Activated T-cell treated with anti-CD3 and anti-CD28 coated beads for 24 hours (primary cell): Measurements from ENCODE around the gene CCNC.
A peak's percentile ranks its signal among the peaks of the same experiment; 100 is the strongest.
"Not testable (repeated sequence)": the region's sequence is repeated elsewhere in the genome, so short reads cannot be mapped to it uniquely, and the experiment has no call there.

Experiments
- DNase-seq: peaks from one replicate; pipeline ENCODE4 v3.0.0-alpha.2; 2020; ENCODE audit warnings: low read depth

Gene CCNC

DNA sequence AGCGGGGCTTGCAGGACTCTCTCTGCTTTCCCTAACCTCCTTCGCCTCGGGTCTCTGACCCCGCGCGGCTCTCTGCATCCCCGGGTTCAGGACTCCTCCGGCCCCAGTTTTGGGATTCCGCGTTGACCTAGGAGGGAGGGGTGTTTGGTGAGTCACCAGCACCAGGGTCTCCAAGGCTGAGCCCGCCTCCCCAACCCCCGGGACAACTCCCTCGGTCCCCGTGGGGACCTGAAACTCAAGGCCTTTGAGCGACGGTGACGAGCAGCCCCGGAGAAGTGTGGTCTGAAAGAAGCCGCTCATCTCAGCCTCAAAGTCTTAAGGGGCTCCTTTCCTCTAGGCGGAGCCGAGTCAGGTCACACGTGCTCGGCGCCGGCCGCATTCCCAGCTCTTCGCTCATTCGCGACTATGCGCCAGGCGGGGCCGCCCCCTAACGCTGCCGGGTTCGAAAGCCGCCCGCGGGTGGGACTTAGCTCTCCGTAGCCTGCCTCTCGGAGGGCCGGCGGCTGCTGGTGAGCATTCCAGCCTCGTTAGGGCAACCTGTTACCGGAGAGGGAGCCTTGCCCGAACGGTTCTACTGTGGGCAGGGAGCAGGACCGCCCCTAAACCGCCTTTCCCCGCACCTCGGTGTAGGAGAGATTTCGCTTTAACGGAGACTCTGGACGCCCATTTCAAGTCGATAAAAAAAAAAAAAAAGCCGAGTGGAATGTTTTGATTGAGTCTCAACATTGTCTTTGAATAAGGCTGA is 35.1 kb upstream of the CCNC start:
- DNase-seq = no peak

DNA sequence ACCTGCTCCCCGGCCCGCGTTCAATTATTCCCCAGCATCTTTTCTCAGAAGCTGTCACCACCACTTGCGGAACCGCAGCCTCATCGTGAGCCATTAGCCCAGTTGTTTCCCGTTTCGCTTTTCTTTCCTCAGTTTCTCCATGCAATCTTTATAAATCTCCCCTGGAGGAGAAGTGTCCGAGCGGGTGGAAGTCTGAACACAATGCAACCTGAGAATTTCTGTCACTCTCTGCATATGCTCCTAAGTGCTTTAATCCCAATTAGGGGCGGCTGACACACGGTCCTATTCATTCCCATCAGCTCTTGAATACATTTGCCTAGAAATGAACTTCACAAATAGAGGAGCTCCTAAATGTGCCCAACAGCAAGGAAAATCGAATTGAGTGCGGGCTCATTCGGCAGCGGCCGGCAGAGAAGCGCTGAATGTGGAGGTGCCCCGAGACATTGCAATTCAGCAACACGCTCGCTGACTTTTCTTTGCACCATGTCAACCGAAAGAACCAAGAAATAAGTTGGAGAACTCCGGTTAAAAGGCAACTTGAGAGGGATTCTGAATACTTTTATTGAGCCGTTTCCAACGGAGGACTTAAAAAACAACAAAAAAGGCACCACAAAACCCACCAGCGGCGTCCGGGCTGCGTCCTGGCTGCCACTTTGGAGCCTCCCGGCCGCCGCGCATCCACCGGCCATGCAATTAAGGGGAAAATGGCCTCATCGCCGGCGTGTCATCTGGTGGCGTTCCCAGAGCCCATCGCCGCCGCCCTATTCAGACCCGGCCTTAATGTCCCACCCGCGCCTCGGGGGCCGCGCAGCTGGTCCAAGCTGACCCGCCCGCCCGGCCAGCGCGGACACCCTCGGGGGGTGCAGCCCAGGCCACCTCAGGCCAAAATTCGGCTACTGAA is 34.3 kb upstream of the CCNC start:
- DNase-seq = no peak

DNA sequence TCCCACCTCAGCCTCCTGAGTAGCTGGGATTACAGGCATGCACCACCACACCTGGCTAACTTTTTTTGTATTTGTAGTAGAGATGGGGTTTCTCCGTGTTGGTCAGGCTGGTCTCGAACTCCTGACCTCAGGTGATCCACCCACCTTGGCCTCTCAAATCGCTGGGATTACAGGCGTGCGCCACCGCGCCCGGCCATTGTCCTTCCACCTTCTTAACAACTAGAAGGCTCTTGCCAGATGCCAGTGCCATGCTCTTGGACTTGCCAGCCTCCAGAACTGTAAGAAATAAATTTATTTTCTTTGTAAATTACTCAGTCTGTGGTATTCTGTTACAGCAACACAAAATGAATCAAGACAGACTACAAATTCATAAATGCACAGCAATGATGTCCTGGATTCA is 26.2 kb upstream of the CCNC start:
- DNase-seq = not testable (repeated sequence)

DNA sequence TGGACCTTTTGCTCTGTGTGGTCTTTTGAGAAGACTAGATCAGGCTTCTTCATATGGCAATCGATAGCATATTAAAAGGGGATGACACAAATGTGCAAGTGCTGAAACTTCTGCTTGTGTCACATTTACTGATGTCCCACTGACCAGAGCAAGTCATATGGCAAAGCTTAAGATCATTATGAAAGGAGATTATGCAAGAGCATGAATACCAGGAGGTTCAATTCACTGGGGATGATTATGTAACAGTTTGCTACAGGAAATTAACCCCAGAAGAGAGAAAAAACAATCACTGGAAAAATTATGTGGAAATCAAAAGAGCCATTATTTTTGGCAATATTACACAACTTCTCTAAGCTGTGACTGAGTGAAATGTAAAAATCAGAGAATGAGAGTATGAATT is 24.4 kb upstream of the CCNC start:
- no peak for DNase-seq

DNA sequence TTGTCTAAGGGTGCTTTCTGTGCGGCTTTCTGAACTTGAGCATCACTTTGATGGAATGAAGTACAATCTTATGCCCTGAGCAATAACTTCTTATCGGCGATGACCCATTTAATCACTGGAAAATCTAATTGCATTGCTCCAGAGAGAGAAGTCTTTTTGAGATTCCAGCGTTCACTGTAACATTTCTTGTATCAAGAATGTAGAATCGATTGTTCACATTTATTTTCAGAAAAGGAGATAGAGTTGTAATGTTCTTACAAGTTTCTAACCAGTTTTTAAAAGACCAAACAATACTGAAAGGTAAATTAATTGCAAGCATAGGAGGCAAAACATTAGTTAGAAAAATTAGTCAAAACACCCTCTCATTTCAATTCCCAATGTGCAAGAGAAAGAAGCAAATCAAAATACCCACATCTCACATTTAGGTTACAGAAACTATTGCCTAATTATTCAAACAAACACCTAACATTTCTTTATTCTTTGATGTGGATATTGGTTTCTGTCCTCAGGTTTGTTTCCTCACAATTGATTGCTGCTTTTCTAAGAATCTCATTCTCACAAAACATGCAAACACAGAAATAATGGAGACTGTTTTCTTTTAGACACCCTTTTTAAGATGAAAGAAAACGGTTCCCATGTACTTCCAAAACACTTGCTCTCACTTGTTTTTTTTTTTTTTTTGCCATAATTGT is 23.4 kb upstream of the CCNC start:
- DNase-seq = no peak

DNA sequence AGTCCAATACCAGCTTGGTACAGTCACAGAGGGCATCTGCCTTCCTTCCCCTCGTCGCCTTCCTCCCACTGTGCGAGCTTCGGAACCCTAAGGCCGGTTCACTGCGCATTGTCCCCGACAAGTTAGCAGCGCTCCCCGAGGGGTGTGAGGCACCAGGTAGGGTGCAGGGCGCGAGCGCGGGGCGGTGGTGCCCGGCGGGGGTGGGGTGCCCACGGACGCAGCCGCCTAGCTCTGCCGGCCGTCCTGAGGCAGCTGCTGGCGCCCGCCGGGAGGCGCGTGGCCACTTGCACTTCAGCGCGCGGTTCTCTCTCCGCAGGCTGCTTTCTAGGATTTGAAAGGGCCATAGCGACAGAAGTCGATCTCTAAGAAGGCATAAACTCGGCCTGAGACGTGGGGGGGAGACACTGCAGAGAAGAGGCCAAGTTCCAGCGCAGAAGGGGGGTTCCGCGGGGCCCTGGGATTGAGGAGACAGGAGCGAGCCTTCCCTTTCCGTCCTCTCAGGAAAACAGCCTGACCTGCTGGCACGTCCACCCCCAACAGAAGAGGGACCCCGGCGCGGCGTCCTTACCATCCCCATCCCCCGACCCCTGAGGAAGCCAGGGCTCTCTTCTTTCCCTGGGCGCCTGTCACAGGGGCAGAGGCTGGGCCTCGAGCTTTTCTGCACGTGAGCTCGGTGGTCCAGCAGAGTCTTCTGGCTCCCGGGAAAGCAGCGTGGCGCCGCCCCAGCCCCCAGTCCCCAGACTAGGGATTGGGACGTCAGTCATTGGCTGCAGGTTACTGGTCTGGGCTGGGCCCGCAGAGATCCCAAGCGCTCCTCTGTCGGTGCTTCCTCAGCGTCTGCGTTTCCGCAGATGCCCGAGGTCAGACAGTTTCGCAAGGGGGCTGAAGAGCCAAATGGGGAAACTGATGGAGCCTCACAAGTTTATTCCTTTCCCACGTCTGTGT is 22.5 kb upstream of the CCNC start:
- no peak for DNase-seq

DNA sequence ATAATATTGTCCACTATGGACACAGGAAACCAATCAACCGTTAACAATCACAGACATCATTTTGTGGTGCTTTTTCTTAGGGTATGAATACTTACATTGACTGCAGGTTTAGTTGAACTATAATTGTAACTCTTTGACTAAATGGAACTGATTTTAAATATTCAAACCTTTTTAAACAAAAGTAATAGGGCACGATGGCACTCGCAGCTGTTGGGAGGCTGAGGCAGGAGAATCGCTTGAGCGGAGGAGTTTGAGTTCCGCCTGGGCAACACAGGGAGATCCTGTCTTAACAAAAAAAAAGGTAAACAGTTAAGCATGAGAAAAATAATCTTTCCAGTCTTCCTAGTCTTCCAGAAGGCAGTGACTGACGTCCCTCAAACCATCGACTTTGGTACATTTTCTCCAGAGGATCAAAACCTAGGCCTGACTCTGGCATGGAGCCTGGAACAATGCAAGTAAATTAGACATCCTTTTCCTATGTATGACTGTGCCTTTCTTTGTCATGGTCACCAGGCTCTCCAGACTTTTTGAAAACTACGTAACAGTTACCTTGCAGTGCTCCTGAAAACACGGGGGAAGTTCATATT is 21.5 kb upstream of the CCNC start:
- DNase-seq = no peak

DNA sequence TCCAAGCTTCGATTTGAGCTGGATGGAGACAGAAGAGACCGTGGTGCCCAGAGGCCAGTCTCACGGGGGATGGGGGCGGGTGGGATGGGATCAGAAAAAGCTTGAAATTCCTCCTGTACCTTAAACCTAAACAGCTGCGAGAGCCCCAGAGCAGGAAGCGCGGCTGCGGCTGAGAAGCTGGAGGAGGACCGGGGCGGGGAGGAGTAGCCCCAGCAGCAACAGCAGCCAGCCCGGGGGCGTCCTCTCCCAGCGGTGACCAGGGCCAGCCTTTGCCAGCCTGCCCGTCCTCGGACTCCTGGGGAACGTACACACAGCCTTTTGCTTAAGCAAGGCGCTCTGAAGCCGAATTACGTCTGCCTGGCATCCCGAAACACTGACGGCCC is 20.8 kb upstream of the CCNC start:
- DNase-seq = no peak

DNA sequence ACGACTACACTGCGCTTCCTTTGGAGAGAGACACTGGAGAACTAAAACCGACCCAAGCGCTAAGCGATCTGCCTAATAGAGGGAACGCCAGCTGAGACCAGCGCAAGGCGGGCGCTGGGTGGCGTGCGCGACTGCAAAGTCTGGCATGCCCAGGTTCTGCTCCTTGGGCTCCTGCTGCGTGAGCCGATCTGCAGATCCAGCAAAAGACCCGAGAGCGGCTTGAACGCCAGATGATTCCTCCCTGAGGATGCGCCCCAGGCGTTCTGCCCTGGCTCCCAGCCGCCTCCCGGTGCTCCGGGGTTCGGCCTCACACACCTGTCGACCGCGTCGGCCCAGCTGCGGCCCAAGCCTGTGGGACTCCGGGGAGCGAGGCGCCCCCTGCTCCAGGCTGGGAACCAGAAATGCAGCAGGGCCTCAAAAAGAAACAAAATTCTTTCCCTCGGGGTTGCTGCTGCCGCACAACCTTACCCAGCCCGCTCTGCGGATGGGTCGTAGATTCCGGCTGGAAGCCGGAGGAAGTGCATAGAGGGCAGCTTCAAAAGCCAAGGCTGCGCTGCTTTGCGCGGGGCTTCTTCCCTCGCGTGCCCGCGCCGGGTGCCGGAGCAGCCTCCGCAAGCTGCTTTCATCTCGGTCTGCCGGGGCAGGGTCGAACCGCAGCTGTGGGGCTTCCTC is 20.3 kb upstream of the CCNC start:
- DNase-seq = peak; percentile 47

DNA sequence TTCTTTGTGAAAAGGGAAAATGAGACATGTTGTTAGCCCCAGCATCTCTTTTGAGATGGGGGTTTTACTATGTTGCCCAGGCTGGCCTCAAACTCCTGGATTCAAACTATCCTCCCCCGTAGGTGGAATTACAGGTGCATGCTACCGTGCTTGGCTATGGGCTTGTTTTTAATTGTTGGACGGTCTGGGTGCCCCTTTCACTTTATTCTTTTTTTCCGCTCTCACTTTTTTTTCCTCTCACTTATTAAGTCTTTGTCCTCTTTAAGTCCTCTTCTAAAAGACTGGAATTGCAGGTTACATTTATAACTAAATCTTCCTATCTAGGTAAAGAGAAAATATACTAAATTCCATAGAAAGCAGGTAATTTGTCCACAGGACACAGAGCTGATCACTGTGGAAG is 19.3 kb upstream of the CCNC start:
- DNase-seq = no peak

DNA sequence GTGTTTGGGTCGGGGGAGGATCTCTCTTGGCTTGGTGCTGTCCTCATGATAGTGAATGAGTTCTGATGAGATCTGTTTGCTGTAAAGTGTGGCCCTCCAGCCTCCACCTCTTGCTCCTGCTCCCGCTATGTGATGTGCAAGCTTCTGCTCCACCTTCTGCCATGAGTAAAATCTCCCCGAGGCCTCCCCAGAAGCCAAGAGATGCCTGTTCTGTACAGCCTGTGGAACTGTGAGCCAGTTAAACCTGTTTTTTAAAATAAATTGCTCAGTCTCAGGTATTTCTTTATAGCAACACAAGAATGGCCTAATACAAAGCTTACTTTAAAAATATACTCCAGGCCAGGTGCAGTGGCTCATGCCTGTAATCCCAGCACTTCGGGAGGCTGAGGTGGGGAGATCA is 11.3 kb upstream of the CCNC start:
- no peak for DNase-seq

DNA sequence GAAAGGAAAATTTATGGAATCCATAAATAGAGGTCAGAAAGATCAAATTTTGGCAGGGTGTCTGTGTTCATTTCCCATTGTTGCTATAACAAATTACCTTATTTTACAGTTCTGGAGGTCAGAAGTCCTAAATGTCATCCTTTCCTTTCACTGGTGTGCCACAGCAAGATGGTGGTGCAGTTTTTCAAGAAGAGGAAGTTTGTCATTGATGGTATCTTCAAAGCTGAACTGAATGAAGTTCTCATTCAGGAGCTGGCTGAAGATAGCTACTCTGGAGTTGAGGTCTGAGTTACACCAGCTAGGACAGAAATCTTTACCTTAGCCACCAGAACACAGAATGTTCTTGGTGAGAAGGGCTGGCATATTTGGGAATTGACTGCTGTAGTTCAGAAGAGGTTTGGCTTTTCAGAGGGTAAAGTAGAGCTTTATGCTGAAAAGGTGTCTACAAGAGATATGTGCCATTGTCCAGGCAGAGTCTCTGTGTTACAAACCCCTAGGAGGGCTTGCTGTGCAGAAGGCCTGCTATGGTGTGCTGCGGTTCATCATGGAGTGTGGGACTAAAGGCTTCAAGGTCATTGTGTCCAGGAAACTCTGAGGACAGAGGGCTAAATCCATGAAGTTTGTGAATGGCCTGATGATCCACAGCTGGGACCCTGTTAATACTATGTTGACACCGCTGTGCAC is 7.2 kb upstream of the CCNC start:
- no peak for DNase-seq

DNA sequence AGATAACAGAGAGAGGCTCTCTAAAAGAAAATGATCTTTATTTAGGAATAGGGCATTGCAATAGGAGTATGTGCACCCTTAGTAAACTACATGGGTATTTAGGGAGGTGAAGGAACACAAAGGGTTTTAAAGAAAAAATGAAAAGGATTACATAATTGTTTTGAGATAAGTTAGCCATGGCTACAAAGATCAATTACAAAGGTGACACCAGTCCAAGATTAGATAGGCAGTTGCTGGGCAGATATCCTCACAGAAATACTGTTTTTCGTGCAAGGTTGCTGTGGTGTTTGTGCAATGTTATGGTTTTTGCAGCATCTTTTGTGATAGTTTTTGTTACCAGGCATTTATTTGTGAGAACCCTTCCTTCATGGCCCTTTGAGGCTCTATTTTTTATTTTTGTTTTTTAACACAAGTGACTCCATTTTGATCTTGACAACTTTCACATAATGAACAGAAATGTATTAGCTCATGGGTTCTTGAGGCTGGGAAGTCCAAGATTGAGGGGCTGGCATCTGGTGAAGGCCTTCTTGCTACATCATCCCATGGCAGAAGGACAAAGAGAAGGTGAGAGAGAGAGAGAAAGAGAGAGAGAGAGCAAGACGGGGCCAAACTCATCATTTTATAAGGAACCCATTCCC is 5.6 kb upstream of the CCNC start:
- no peak for DNase-seq

DNA sequence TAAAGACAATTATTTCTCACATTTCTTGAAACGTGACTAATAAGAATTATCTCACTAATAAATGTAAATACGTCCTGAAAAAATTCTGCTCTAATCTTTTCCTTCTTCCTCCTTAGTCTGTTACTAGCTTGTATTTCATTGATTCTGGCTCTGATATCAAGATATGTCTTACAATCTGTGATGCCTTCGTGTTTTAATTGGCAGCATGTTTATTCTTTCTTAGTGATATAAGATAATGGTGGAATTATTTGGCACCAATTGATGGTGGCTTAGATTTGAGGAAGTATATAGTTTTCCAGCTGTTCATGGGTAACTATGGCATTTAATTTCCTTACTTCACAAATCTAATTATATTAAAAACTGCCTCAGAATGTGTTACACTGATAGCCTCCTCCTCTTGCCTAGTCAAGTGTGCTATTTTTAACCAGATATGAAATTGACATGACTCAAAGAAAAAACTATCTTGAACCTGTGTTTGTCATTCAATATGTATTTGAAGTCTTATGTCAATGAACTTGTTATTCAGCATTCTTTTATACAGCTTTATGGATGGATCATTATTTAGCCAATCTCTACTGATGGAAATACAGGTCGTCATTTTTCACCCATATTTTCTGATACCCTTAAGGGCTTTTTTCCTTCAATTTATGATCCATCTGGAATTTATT is 5.3 kb downstream of the CCNC start:
- no peak for DNase-seq

DNA sequence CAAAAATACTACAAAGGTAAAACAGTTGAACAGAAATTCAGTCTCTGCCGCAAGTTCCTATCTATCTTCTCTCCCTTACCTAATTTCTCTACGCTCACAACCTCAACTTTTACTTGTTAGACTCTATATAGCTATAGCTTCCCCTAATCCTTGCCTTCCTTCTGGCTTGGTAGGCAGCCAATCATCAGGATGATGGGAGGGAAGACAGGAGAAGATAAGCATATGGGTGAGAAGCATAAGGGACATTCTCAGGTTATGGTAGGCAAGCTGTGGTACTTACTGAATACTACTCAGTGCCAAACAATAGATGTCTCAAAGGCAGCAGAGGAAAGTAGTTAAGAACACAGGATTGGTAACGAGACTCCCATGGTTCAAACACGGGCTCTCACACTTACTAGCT is 7.8 kb downstream of the CCNC start:
- no peak for DNase-seq

DNA sequence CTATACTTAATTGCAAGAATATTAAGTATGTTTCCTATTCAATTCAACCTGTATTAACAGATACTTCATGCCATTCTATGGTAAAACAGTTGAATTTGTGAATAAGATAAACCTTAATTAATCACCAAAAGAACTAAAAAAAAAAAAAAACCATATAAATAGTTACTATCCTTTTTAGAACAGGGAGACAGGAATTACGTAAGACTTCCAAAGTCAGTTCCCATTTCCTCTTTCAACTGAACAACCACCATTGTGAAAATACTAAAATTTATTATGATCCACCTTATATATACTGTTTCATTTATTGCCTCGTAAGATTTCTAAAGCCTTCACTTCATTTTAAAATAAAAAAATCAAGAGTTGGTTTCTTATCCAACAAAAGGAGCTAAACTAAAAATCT is 9.4 kb downstream of the CCNC start:
- DNase-seq = no peak

DNA sequence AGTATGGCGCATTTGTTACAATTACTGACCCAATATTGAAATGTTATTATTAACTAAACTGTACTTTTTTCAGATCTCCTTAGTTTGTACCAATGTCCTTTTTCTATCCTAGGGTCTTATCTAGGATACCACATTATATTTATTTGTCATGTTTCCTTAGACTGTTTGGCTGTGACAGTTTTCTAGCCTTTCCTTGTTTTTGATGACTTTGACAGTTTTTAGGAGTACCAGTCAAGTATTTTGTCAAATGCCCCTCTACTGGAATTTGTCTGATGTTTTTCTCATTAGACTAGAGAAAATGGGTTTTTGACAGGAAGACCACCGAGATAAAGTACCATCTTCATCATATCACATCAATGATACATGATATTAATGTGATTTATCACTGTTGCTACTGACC is 14.6 kb downstream of the CCNC start:
- no peak for DNase-seq

DNA sequence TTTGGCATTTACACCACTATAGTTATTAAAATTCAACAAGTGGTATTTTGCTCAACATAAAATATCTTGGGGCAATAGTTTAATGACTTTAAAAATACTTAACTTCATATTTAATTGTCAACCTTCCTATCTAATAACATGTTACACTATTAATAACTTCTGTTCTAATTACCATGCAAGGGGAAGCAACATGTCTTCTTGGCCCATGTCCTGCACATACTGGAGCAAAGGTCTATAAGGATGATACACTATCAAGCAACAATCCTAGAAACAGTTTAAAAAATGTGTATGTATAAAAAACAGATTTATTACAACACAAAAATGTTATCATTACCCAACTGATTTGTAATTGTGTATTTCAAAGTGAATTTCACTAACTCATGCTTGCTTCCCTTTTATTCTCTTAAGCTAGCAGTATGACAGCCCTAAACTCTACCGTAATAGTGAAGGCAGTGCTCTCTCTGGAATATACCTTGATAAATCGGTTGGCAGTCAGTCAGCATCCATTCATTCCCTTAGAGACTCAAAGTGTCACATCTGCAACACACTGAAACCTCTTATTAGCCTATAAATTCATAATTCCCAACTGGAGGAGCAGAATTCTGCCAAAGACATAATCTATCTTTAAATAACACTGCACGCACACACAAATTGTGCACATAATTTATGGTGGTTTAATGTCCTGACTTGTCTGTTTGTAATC is 18.3 kb downstream of the CCNC start:
- no peak for DNase-seq

DNA sequence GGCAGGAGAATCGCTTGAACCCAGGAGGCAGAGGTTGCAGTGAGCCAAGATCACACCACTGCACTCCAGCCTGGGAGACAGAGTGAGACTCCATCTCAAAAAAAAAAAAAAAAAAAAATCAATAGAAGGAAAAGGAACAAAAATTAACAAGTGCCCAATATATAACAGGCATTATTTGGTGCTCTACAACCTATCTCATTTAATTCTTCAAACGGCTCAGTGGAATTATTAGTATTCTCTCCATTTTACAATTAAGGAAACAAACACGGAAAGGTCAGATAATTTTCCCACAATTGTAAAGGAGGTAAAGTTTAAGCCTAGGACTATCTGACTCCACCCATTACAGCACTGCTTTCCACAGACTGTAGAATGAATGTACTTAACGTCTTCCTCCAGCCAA is 19.8 kb downstream of the CCNC start:
- DNase-seq = no peak
